HepG2 (cell line): Measurements from ENCODE around the gene SLC9A4.

ENCODE experiments used
- CTCF ChIP-seq: sonication (generic); formaldehyde crosslinking; IDR thresholded peaks from 2 replicates; pipeline ENCODE4 v1.5.0; 2020; ENCODE audit warnings: mild to moderate bottlenecking, missing genetic modification reagents, moderate library complexity
- HDAC6 ChIP-seq: fragments of 200-600 bp; sonication (generic); IDR thresholded peaks from 2 replicates; pipeline ENCODE4 v1.7.0; 2017; ENCODE audit warnings: mild to moderate bottlenecking, antibody characterized with exemption, low read length, low read depth
- NR2C2 ChIP-seq: sonication (generic); formaldehyde crosslinking; IDR thresholded peaks from 2 replicates; pipeline ENCODE4 v1.4.0; 2020; ENCODE audit warnings: missing genetic modification reagents, mild to moderate bottlenecking, moderate library complexity, borderline replicate concordance
- POLR2A ChIP-seq, 2 experiments: IDR thresholded peaks; 2 replicates each; pipeline ENCODE4 v1.6.1; 2011; ENCODE audit warnings: low read depth in 2 of 2, low read length in 2 of 2, mild to moderate bottlenecking in 1 of 2, moderate library complexity in 1 of 2; ENCODE audit not compliant: insufficient read depth in 1 of 2
- TCF7L2 ChIP-seq: IDR thresholded peaks from 2 replicates; pipeline ENCODE4 v1.6.1; 2011; ENCODE audit warnings: mild to moderate bottlenecking, low read depth, low read length, moderate library complexity
- ZNF44 ChIP-seq: sonication (generic); formaldehyde crosslinking; IDR thresholded peaks from 2 replicates; pipeline ENCODE4 v1.5.1; 2020; ENCODE audit warnings: mild to moderate bottlenecking, missing genetic modification reagents

GRCh38 chr2:102487761-102488462 lies 14.9 kb downstream of the SLC9A4 start:
- TF ChIP-seq TCF7L2 (no peak), CTCF (CRISPR knock-in tag) (no peak), NR2C2 (no peak), HDAC6 (no peak), POLR2A (IDR thresholded peaks at IDR 0.05; ENCODE audit: insufficient read depth in 1 of 2, low read depth in 2 of 2, low read length in 2 of 2) (no peak), ZNF44 (CRISPR knock-in tag) (no peak)
